ENCODE results near the gene TRIM63. TPM values are rescaled to one million over a fixed set of nuclear protein-coding genes. Genes with fewer than 3 reads are reported as not detected.

The TRIM63 gene
- total and polyA plus RNA-seq, 2 donors (not counting 1 experiment from before 2014, with no cell fraction given), result not detected

GRCh38 chr1:26003756-26004155, 63.7 kb downstream of the TRIM63 start:
- Histone ChIP-seq H3K9ac (ENCODE audit: insufficient read depth, low read length) (no peak overlapping the region), H3K79me2 (ENCODE audit: control insufficient read depth, insufficient read depth, low read length) (no peaks in the 10 kb centered on the region), H3K4me1 (ENCODE audit: control insufficient read depth, extremely low read depth, insufficient read depth, low read length) (no peaks in the 10 kb centered on the region), H3K4me2 (ENCODE audit: extremely low read depth, insufficient read depth, low read length) (no peak overlapping the region), H4K20me1 (ENCODE audit: control insufficient read depth, extremely low read depth, insufficient read depth, low read length) (no peaks in the 10 kb centered on the region), H3K4me3 (replicated peaks in 1 of 4; ENCODE audit: control extremely low read depth in 1 of 4, insufficient read depth in 1 of 4, low read depth in 3 of 4, low read length in 4 of 4) (no peak overlapping the region), H3K36me3 (ENCODE audit: control insufficient read depth, insufficient read depth, low read length) (no peaks in the 10 kb centered on the region), H3K27me3 (ENCODE audit: control insufficient read depth, insufficient read depth, low read length) (no peaks in the 10 kb centered on the region), H2AFZ (ENCODE audit: low read length) (no peak overlapping the region), H3K27ac (ENCODE audit: insufficient read depth, low read length) (no peak overlapping the region), H3K9me3 (ENCODE audit: control insufficient read depth, insufficient read depth, low read depth, low read length) (no peaks in the 10 kb centered on the region)
- no peak for TF ChIP-seq EZH2 (IDR thresholded peaks at IDR 0.05; ENCODE audit: low read length, missing control alignments)
- TF ChIP-seq CTCF (conservative IDR thresholded peaks at IDR 0.05 in 1 of 2, IDR thresholded peaks at IDR 0.05 in 1 of 2; ENCODE audit: low read depth in 1 of 2, low read length in 2 of 2), result no peak
- DNase-seq (ENCODE audit: low read depth in 2 of 2), result no peak

GRCh38 chr1:26003262-26003661, 64.2 kb downstream of the TRIM63 start:
- no peaks in the 10 kb centered on the region for H3K9me3 ChIP-seq (ENCODE audit: control insufficient read depth, insufficient read depth, low read depth, low read length)
- peaks cover 2% of the 10 kb centered on the region for H3K4me1 ChIP-seq (ENCODE audit: control insufficient read depth, extremely low read depth, insufficient read depth, low read length)
- H3K36me3 ChIP-seq (ENCODE audit: control insufficient read depth, insufficient read depth, low read length), result no peaks in the 10 kb centered on the region
- no peak overlapping the region for H3K4me3 ChIP-seq (replicated peaks in 1 of 4; ENCODE audit: control extremely low read depth in 1 of 4, insufficient read depth in 1 of 4, low read depth in 3 of 4, low read length in 4 of 4)
- no peaks in the 10 kb centered on the region for H4K20me1 ChIP-seq (ENCODE audit: control insufficient read depth, extremely low read depth, insufficient read depth, low read length)
- H3K79me2 ChIP-seq (ENCODE audit: control insufficient read depth, insufficient read depth, low read length), result no peaks in the 10 kb centered on the region
- no peaks in the 10 kb centered on the region for H3K27me3 ChIP-seq (ENCODE audit: control insufficient read depth, insufficient read depth, low read length)
- no peak overlapping the region for H3K4me2 ChIP-seq (ENCODE audit: extremely low read depth, insufficient read depth, low read length)
- H3K9ac ChIP-seq (ENCODE audit: insufficient read depth, low read length), result no peak overlapping the region
- H3K27ac ChIP-seq (ENCODE audit: insufficient read depth, low read length), result no peak overlapping the region
- H2AFZ ChIP-seq (ENCODE audit: low read length), result no peak overlapping the region
- no peak for TF ChIP-seq CTCF (conservative IDR thresholded peaks at IDR 0.05 in 1 of 2, IDR thresholded peaks at IDR 0.05 in 1 of 2; ENCODE audit: low read depth in 1 of 2, low read length in 2 of 2)
- no peak for TF ChIP-seq EZH2 (IDR thresholded peaks at IDR 0.05; ENCODE audit: low read length, missing control alignments)
- no peak for DNase-seq (ENCODE audit: low read depth in 2 of 2)

Other genes with a start within 250 kb of the TRIM63 start
- gene MTFR1L, start 247.7 kb downstream of the TRIM63 start, total RNA-seq, result 38.3 and 41.1 TPM in 2 replicates
- gene MTFR1L, start 247.7 kb downstream of the TRIM63 start, polyA plus RNA-seq, result 47.0 and 56.0 TPM in 2 replicates
- gene AUNIP, start 208.2 kb downstream of the TRIM63 start, total RNA-seq, result under 0.01 and 0.33 TPM in 2 replicates
- 1.2 and 3.4 TPM in 2 replicates for gene AUNIP, start 208.2 kb downstream of the TRIM63 start, polyA plus RNA-seq
- gene PAQR7, start 191.9 kb downstream of the TRIM63 start, total RNA-seq, result 11.6 and 15.9 TPM in 2 replicates
- gene PAQR7, start 191.9 kb downstream of the TRIM63 start, polyA plus RNA-seq, result 7.4 and 12.8 TPM in 2 replicates
- gene STMN1, start 161.2 kb downstream of the TRIM63 start, total RNA-seq, result 46.2 and 90.7 TPM in 2 replicates
- 94.7 and 304 TPM in 2 replicates for gene STMN1, start 161.2 kb downstream of the TRIM63 start, polyA plus RNA-seq
- 8.2 and 11.7 TPM in 2 replicates for gene PAFAH2, start 69.6 kb downstream of the TRIM63 start, total RNA-seq
- 8.3 and 11.3 TPM in 2 replicates for gene PAFAH2, start 69.6 kb downstream of the TRIM63 start, polyA plus RNA-seq
- gene EXTL1, start 45.9 kb downstream of the TRIM63 start, total RNA-seq, result 0.26 and 0.33 TPM in 2 replicates
- gene EXTL1, start 45.9 kb downstream of the TRIM63 start, polyA plus RNA-seq, result 0.14 and 0.39 TPM in 2 replicates
- not detected in 2 replicates for gene SLC30A2, start 21.5 kb downstream of the TRIM63 start, total RNA-seq
- not detected in 2 replicates for gene SLC30A2, start 21.5 kb downstream of the TRIM63 start, polyA plus RNA-seq
- gene PDIK1L, start 44.2 kb upstream of the TRIM63 start, total RNA-seq, result 4.3 and 5.1 TPM in 2 replicates
- 3.0 and 3.7 TPM in 2 replicates for gene PDIK1L, start 44.2 kb upstream of the TRIM63 start, polyA plus RNA-seq
- gene FAM110D, start 91.4 kb upstream of the TRIM63 start, total RNA-seq, result not detected in 2 replicates
- not detected in 2 replicates for gene FAM110D, start 91.4 kb upstream of the TRIM63 start, polyA plus RNA-seq
- gene C1orf232, start 101.3 kb upstream of the TRIM63 start, total RNA-seq, result not detected in 2 replicates
- not detected in 2 replicates for gene C1orf232, start 101.3 kb upstream of the TRIM63 start, polyA plus RNA-seq
- 30.7 and 38.8 TPM in 2 replicates for gene ZNF593, start 102.3 kb upstream of the TRIM63 start, total RNA-seq
- 17.6 and 19.8 TPM in 2 replicates for gene ZNF593, start 102.3 kb upstream of the TRIM63 start, polyA plus RNA-seq
- gene ZNF593OS, start 104.2 kb upstream of the TRIM63 start, total RNA-seq, result not detected in 2 replicates
- gene ZNF593OS, start 104.2 kb upstream of the TRIM63 start, polyA plus RNA-seq, result not detected in 2 replicates
- not detected in 2 replicates for gene CNKSR1, start 109.9 kb upstream of the TRIM63 start, total RNA-seq
- gene CNKSR1, start 109.9 kb upstream of the TRIM63 start, polyA plus RNA-seq, result 0.08 TPM in 1 of 2 replicates, not detected in the other
- not detected in 2 replicates for gene CATSPER4, start 123.0 kb upstream of the TRIM63 start, total RNA-seq
- not detected in 2 replicates for gene CATSPER4, start 123.0 kb upstream of the TRIM63 start, polyA plus RNA-seq
- 3.9 and 6.9 TPM in 2 replicates for gene CEP85, start 166.6 kb upstream of the TRIM63 start, total RNA-seq
- gene CEP85, start 166.6 kb upstream of the TRIM63 start, polyA plus RNA-seq, result 4.7 and 8.2 TPM in 2 replicates
- 12.8 and 39.6 TPM in 2 replicates for gene SH3BGRL3, start 212.5 kb upstream of the TRIM63 start, total RNA-seq
- 200 and 261 TPM in 2 replicates for gene SH3BGRL3, start 212.5 kb upstream of the TRIM63 start, polyA plus RNA-seq
- gene UBXN11, start 239.0 kb upstream of the TRIM63 start, total RNA-seq, result 2.6 and 3.5 TPM in 2 replicates
- 6.5 and 7.1 TPM in 2 replicates for gene UBXN11, start 239.0 kb upstream of the TRIM63 start, polyA plus RNA-seq